AG09309 (cell line): ENCODE results near the gene RTRAF.

Experiments used
- DNase-seq: peaks from one replicate; pipeline ENCODE4 v3.0.0-alpha.2; 2010; ENCODE audit warnings: low read depth
- H3K4me3 ChIP-seq: 2 replicates; pipeline ENCODE4 v1.5.1; 2011; ENCODE audit warnings: mild to moderate bottlenecking, low read depth, low read length, moderate library complexity; ENCODE audit not compliant: control insufficient read depth
- CTCF ChIP-seq: IDR thresholded peaks from 2 replicates; pipeline ENCODE4 v1.5.1; 2011; ENCODE audit warnings: mild to moderate bottlenecking, low read depth, low read length, inconsistent platforms; ENCODE audit not compliant: insufficient read depth, control insufficient read depth; ENCODE audit errors: missing control alignments

RTRAF gene

DNA sequence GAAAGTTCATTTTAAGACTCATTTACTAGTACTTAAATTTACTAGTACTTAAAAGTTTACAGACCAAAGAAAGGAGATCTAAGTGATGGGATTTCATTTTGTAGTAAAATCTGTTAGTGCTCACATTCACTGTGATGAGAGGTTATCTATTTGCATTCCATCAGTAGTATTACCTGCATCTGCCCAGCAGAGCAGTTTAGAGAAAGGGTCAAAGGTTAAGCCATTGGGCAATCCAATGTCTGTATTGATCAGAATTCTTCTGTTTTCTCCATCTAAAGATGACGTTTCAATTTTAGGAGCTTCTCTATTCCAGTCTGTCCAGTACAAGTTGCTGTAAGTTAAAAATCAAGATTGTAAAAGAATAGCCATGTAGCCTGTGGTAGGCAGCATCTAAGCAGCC, 18.3 kb downstream of the RTRAF start:
- no peak overlapping the region for H3K4me3 ChIP-seq
- no peak for DNase-seq
- no peak for TF ChIP-seq CTCF

GRCh38 chr14:52008136-52008535, 18.8 kb downstream of the RTRAF start:
- DNase-seq, result no peak
- no peak overlapping the region for H3K4me3 ChIP-seq
- TF ChIP-seq CTCF, result no peak

- no peak for TF ChIP-seq CTCF
- no peak overlapping the region for H3K4me3 ChIP-seq
- no peak for DNase-seq
Observed at GRCh38 chr14:52010173-52010693, 20.9 kb downstream of the RTRAF start.

DNA sequence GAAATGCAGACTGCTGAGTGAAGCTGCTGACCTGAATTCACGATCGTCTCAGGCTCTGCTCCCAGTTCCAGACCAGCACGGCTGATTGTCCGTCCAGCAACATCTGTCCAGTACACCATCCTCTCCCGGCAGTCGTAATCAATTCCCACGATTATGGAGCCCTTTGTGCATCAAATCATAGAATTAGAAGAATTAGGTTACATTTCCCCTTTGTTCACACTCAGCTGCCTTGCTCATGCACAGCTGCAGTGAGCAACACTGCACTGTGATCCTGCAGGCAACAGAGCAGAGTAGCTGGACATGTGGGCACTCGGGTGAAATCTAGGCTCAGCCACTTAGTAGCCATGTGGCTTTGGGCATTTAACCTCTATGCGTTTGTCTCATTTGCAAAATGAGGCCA, 22.2 kb downstream of the RTRAF start:
- DNase-seq, result no peak
- H3K4me3 ChIP-seq, result no peak overlapping the region
- TF ChIP-seq CTCF, result no peak

DNA sequence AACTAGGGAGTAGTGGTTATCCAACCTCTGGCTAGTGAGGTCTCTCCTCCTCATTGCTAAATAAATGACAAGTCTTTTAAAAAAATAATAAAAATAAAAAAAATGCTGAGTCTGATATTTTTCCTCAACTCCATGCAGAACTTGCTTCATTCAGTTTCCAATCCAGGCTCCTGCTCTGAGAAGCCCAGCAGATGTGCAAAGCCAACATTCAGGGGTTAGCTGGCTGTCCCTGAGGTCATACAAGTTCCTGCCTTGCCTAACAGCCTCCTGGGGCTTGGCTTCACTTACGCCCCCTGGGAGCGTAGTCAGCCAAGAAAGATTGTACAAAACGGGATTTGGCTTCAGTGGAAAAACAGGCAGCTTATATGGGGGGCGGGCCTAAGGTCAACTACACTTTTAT, 23.3 kb downstream of the RTRAF start:
- TF ChIP-seq CTCF, result no peak
- DNase-seq, result no peak
- no peak overlapping the region for H3K4me3 ChIP-seq

DNA sequence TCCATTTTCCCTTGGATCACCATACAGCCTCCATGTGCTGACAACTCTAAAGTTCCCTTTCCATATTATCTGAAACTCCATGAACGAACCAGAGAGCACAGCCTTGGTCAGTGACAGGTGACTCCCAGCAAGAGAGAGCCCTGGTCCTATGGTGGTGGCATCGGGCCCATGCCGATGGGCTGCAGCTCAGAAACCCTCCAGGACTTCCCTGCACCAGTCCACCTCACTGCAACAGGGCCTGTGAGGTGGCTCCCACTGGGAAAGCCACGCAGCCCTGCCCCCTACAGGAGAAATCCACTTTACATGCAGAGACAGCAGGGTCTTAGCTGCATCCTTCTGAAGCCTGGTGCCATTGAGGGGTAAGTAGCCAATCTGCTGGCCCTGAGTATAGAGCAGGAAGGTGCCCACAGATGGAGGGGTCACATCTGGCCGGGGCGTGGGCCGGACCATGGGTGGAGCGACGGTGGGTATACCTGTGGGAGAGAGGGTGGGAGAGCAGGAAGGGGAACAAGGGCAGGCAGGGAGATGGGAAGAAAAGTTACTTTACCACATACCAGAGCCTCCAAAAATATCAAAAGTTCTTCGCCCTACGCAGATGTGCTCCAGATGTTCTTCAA, 24.7 kb downstream of the RTRAF start:
- no peak for DNase-seq
- H3K4me3 ChIP-seq, result no peak overlapping the region
- peak; percentile 25 for TF ChIP-seq CTCF

DNA sequence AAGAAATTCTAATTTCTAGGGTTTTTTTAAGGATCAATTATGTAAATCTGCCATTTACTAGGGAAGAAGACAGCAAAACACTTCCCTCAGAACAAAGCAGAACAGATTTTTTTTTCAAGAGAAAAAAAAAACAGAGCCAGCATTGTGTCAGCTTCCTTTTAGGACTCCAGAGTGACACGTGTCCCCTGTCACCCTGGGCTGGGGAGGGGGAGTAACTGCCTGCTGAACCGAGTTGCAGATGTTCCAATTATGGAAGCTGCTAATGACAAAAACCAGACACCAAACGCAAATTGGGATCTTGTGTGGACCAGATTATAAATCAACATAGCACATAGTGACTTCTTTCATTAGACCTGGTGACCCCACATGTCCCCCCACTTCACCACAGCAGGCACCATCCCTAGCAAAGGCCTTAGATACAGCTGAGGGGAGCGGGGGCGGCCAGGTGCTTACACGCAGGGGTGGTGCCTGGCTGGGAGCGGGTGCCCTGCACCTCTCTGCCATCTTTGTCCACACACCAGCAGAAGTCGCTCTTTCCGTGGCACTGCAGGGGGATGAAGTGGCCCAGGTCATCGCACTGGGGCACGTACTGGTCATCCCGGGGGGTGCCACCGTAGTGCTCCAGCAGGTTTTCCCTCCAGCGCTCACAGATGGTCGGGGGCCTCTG, 25.4 kb downstream of the RTRAF start:
- TF ChIP-seq CTCF, result no peak
- H3K4me3 ChIP-seq, result no peak overlapping the region
- no peak for DNase-seq
